HPDE6-E6E7 (cell line): Measurements from ENCODE around the gene PATZ1.

Experiments
- DNase-seq: peaks from one replicate; pipeline ENCODE4 v3.0.0; 2011; ENCODE audit warnings: missing footprints; ENCODE audit errors: extremely low spot score

PATZ1 gene

GRCh38 chr22:31282748-31283468 is 63.2 kb downstream of the PATZ1 start:
- no peak for DNase-seq

- DNase-seq = no peak
Measured at GRCh38 chr22:31281733-31282132, 64.4 kb downstream of the PATZ1 start.

DNA sequence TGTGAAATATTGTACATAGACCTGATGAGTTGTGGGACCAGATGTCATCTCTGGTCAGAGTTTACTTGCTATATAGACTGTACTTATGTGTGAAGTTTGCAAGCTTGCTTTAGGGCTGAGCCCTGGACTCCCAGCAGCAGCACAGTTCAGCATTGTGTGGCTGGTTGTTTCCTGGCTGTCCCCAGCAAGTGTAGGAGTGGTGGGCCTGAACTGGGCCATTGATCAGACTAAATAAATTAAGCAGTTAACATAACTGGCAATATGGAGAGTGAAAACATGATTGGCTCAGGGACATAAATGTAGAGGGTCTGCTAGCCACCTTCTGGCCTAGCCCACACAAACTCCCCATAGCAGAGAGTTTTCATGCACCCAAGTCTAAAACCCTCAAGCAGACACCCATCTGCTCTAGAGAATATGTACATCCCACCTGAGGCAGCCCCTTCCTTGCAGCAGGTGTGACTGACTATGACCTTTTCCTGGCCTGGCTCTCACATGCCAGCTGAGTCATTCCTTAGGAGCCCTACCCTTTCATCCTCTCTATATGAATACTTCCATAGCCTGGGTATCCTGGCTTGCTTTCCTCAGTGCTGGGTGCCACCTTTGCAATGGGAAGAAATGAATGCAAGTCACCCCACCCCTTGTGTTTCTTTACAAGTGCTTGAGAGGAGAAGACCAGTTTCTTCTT is 66.2 kb downstream of the PATZ1 start:
- no peak for DNase-seq

GRCh38 chr22:31279327-31279669 is 66.8 kb downstream of the PATZ1 start:
- no peak for DNase-seq

- no peak for DNase-seq
Measured at GRCh38 chr22:31278626-31279326, 67.4 kb downstream of the PATZ1 start.

- no peak for DNase-seq
Measured at GRCh38 chr22:31278151-31278621, 68.0 kb downstream of the PATZ1 start.

DNA sequence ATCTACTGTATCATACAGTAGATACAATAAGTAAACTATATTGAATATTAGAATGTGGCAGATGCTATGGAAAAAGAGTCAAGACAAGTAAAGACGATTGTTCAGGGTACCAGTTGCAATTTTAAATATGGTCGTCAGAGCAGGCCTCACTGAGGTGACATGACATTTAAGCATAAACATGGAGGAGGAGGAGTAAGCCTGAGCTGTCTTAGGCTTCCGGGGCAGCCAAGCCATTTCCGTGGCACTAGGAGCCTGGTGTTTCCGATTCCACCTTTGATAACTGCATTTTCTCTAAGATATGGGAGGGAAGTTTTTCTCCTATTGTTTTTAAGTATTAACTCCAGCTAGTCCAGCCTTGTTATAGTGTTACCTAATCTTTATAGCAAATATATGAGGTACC is 68.4 kb downstream of the PATZ1 start:
- no peak for DNase-seq

- no peak for DNase-seq
Measured at GRCh38 chr22:31276426-31277167, 69.5 kb downstream of the PATZ1 start.
